GM21825 (cell line): Measurements from ENCODE around the gene CARD8.
A peak's percentile ranks its signal among the peaks of the same experiment; 100 is the strongest.

ENCODE experiments used
- ATAC-seq: cut with Tn5 transposase; IDR thresholded peaks from one replicate; pipeline ENCODE4 v1.9.1; 2021; ENCODE audit warnings: mild to moderate bottlenecking, moderate library complexity; ENCODE audit not compliant: unreplicated experiment

The CARD8 gene

DNA sequence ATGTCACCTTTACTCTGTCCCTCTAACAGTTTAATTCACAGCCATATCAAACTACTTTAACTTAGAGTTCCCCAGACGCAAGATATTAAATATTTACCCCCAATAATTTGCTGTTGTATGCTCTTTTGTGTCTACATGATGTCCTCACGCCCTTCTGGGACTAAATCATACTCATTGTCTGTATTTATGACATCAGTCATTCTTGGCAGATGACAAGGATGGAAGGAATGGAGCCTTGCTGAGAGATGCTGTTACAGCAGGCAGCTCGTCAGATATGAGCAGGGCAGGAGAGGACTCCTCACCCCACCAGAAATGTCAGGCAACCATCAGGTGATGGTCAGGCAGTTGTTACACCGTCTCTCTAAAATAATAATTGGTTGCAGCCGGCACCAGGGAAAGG, 41.8 kb downstream of the CARD8 start:
- ATAC-seq = no peak

DNA sequence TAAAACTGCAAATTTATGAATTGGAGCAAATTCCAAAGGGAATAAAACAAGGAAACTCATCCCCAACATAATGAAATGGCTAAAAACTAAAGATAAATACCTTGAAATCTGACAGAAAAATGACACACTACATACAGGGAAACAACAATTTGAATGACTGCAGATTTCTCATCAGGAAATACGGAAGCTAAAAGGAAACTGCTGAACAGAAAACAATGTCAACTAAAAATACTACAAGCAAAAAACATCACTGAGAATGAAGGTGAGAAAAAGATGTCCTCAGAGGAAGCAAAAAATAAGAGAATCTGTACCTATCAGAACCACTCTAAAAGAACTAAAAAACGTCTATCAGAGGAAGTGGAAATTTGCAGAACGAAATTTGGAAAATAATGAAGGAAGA, 45.7 kb downstream of the CARD8 start:
- ATAC-seq = no peak

DNA sequence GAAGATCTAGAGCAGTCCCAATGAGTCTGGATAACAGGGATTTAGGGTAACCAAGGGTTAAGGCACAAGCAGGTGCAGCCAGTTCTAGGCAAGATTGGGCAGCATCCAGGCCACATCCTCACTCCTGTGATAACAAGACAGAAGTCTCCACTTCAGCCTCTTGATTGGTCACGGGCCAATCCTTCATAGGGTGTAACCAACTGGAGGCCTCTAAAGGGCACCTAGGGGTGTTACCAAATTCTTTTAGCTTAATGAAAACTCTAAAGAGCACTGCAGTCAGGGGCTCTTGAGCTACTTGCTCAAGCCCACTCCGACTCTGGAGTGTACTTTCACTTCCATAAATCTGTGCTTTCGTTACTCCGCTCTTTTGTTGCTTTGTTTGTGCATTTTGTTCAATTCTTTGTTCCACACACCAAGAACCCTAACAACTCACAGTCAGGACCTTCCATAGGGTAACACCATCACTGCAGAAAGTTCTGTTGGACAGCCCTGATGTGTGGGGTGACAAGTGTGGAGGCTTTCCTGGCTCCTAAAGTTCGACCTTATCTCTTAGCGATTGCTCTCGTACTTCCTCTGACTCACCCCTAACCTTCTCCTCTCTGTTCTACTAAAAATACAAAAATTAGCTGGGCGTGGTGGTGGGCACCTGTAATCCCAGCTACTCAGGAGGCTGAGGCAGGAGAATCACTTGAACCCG, 49.2 kb downstream of the CARD8 start:
- ATAC-seq = no peak

DNA sequence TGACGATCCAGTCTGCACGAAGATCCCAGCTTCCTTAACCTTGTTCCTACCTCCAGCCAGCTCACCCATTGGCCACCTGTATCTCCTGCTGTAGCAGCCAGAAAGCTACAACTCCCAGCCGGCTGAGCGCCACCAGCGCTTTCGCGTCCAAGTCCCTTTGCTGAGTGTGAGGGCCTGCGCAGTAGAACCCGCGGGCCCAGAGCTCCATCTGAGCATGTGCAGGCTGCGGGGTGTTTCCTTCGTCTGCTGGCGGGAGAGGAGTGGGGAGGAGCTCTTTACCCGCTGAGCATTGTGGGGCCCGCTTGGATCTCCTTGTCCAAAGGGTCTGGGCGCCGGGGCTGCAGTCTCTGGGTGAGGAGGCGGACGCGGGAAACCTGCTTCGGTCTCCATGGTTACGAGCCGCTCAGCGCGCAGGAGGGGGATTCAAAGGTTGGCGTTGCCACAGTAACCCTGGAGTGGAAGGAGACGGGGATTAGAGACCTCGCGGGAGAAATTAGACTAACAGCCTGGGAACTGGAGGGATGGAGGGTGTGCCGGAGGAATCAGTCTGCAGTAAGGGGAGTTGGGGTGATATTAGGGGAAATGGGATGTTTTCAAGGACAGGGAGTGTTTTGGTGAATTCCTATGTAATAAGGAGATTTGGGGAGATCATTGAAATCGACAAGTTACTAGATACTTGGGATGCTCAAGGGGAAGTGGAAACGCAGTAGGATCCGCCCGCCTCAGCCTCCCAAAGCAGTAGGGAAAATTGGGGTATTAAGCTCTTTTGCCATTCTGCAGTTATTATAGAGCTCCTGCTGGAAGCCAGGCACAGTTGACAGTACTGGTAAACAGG, 51.7 kb downstream of the CARD8 start:
- peak; percentile 86 for ATAC-seq

DNA sequence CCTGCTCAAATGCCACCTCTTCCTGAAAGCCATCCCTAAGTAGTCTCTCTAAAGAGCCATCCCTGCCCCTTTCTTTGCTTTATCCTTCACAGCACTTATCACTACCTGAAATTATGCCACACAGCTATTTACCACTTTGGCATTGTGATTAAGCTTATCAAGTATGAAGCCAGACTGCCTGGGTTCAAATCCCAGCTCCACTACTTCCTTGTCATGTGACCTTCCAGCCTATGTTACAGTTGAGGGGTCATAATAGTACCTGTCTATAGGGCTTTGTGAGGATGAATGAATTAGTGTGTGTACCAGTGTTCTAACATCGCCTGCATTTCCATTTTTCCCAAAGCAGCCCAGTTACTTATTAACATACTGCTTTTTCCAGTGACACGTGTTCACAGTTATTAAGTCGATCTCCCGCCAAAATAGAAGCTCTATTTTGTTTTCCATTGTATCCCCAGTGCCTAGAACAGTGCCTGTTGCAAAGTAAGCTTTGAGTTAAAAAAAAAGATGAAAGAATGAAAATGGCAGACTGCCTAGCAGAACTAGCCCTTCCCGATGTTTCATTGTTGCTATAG, 52.4 kb downstream of the CARD8 start:
- ATAC-seq = no peak

DNA sequence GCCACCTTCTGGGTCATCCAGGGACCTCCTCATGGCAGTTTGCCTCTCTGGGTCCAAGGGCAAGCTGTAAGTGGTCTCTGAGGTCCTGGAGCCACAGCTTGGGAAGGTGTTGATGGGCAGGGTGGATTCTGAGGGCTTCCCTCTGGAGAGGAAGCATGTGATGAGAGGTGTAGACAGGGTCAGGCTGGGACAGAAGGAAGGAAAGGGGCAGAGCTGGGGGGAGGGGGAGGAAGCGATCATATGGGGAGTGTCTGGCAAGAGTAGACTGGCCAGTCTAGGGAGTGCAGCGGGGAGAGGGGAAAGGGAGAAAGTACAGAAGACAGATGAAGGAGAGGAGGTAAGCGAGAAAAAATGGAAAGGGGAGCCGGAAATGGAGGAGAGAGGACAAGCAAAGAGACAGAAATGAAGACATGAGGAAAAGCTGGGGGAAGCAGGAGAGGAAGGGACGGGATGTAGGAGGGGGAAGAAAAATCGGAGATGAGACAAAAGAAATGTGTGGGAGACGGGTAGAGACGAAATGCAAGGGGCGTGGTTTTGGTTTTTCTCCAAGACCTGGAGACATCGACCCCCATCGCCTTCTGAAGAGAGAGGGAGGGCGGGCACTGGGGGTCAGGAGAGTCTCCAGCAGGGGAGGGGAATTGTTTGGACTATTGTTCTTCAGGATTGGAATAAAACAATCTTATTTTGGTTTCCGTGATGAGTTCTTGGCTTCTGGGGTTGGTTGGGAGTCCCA, 58.6 kb downstream of the CARD8 start:
- ATAC-seq = no peak

DNA sequence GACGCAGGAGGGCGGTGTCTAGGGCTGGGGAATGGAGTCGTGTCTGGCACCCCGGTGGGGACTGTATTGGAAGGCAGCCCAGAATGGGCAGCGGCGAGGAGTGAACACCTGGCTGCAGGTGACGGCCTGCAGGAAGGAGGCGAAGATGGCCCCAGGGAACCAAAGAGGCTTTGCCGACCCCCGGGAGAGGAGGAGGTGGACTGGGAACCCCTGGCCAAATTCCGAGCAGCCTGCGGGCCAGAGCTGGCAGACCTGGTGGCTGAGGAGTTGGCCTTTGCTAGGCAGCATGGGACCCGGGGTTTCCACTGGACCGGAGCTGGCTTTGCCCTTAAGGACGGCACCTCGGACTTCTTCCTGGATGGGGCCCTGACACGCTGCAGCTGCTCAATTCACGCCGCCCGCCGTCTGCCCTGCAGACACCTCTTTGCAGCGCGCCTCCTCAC, 59.4 kb downstream of the CARD8 start:
- ATAC-seq = no peak

DNA sequence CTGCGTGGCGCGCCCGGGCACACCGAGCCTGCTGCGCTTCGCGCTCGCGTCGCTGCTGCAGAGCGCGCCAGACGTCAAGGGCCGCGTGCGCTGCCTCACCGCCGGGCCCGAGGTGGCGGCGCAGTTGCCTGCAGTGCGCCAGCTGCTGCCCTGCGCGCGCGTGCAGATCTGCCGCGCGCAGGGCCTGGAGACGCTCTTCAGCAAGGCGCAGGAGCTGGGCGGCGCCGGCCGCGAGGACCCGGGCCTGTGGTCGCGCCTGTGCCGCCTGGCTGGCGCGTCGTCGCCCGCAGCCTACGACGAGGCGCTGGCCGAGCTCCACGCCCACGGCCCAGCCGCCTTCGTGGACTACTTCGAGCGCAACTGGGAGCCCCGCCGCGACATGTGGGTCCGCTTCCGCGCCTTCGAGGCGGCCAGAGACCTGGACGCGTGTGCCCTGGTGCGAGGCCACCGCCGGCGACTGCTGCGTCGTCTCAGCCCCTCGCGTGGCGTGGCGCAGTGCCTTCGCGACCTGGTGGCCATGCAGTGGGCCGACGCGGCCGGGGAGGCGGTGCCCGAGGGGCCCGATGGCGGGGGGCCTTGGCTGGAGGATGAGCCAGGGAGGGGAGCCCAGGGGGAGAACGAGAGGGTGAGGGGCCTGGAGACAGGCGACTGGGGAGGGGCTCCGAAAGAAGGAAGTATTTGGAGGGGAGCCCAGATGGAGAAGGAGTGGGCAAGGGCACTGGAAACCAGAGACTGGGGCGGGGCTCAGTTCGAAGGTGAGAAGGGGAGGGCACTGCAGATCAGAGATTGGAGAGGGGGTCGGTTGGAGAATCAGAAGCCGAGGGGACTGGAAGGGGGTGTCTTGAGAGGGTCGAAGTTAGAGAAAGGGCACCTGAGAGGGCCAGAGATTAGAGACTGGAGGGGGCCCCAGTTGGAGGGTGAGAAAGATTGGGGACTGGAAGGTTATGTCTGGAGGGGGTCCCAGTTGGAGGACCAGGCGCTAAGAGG, 60.6 kb downstream of the CARD8 start:
- no peak for ATAC-seq

DNA sequence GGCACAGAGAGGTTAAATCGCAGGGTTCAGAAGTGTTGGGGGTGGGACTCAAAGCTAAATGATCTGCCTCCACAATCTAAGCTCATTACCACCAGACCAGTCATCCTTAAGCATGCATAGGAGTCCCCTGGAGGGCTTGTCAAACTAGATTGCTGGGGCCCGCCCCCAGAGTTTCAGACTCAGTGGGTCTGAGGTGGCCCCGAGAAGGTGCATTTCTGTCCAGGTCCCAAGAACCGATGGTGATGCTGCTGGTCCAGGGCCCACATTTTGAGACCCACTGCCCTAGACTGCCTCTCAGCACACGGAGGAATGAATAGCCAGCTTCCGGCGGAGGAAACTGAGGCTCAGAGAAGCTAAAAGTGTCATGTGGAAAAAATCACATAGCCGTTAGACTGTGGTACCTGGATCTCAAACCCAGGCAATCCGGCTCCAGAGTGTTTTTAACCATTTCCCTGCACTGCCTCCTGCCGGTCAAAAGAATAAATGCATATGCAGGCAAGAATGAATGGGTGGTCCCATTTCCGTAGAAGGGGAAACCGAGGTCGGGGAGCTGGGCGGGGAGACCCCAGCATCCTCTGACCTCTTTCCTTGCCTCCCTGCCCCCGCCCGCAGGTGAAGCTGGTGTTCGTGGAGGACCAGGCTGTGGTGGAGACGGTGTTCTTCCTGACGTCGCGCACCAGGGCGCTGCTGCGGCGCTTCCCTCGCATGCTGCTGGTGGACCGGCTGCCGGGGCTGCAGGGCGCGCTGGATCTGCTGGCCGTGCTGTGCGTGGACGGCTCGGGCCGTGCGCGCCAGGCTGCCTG, 61.5 kb downstream of the CARD8 start:
- ATAC-seq = no peak

DNA sequence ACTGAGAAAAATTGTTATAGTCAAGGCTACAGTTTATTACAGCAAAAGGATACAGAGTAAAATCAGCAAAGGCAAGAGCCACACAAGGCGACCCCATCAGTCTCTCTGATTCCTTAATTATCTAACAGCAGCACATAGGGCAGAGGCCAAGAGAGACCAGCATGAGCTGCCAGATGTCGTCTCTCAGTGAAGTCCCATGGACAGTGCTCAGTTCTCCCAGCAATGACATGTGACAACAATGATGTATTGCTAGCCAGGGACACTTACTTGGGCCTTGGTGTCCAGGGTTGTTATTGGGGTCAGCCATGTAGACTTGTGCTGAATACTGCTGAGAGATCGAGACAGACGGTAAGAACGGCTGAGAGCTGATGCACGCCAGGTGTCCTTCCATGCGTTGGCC, 63.0 kb downstream of the CARD8 start:
- ATAC-seq = no peak

DNA sequence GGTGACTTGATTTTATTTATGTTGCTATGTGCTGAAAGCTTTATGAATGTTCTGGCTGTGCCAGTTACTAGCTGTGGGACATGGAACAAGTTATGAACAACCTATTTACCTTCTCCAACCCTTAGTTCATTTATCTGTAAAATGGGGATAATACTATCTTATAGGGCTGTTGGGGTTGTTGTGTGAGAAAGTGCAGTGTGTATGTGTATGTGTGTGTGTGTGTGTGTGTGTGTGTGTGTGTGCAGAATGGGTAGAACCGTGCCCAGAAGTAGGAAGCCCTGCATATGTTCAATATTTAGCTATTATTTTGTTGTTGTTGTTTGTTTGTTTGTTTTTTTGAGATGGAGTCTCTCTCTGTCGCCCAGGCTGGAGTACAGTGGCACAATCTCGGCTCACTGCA, 64.8 kb downstream of the CARD8 start:
- no peak for ATAC-seq

DNA sequence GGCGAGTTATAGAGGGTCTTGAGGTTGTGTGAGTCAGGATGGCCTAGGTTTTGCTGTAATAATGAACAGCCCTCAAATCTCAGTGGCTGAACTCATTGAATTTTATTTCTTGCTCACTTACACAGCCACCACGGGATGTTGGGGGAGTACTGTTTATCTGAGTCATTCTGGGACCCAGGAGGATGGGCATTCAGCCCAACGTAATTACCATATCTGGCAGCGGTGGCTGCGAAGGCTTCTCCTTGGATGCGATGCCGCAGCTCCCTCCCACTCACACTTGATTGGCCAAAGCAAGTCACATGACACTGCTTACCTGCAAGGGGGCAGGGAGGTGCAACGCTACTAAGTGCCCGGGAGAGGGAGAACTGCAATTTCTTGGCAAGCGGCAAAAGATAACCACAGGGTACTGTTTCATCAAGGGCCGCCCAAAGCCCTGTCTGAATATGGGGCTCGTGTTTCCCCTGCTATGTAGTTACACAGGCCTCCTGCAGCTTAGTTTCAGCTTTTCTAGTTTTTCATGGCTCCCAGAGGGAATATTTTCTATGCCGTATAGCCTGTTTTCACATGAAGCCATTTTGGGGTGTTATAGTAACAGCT, 65.3 kb downstream of the CARD8 start:
- no peak for ATAC-seq

DNA sequence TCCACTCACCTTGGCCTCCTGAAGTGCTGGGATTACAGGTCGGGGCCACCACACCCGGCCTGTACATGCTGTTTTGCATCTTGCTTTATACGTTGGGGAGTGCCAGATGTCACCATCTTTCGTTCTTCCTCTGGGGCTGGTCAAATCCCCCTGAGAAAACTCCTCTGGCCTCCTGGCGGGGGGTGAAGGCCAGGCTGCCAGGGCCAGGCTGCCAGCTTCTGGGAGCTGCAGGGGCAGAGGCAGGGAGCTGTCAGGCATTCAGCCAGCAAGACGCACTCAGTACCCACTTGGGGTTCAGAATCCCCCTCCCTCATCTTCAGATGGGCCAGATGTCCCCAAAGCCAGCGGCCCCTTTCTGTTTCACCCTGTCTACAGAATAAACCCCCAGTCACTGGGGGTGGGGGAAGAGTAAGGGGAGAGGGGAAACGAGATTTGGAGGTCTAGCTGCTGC, 69.1 kb downstream of the CARD8 start:
- ATAC-seq = peak; percentile 57

DNA sequence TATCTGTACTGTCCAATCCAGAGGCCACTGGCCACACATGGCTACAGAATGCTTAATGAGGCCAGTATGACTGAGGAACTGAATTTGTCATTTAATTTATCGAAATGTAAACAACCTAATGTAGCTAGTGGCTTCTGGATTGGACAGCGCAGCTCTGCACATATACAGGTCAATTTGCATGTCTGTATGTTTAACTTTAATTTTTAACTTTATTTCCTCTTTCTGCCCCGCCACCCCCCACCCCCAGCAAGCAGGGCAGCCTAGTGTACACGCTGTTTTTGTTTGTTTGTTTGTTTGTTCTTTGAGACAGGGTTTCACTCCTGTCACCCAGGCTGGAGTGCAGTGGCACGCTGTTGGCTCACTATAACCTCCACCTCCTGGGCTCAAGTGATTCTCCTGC, 69.7 kb downstream of the CARD8 start:
- ATAC-seq = no peak

DNA sequence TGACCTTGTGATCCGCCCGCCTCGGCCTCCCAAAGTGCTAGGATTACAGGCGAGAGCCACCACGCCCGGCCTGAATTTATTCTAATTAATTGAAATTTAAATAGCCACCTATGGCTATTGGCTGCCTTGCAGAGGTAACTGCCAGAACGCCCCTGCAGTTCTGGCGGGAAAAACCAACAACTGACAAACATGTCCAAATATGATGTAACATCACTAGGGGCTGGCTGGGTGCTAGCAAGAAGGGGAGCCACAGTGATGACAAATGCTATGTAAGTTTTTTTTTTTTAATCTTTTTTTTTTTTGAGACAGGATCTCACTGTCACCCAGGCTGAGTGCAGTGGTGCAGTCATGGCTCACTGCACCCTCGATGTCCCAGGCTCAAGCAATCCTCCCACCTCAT, 72.4 kb downstream of the CARD8 start:
- no peak for ATAC-seq

DNA sequence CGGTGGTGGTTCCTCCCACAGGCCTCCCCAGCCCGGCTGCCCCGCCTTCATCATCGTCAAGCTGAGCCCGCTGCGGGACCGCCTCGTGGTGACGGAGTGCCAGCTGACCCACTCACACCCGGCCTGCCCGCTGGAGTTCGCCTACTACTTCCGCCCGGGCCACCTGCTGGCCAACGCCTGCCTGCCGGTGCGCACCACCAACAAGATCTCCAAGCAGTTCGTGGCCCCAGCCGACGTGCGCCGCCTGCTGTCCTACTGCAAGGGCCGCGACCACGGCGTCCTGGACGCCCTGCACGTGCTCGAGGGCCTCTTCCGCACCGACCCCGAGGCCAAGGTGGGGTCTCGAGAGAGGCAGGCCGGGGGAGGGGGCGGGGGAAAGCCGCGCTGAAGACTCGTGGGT, 73.3 kb downstream of the CARD8 start:
- ATAC-seq = no peak

DNA sequence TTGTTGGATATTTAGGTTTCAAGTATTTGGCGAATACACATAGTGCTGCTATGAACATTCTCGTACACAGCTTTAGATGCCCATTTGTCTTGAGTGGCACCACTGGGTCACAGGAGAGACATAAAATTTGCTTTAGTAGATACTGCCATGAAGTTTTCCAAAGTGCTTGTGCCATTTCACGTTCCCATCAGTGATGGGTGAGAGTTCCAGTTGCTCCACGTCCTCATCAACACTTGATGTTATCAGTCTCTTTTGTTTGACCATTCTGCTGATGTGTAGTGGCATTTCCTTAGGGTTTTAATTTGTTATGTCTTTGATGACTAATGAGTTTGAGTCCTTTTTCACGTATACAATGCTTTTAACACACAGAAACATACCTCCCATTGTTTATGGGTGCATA, 74.2 kb downstream of the CARD8 start:
- no peak for ATAC-seq

DNA sequence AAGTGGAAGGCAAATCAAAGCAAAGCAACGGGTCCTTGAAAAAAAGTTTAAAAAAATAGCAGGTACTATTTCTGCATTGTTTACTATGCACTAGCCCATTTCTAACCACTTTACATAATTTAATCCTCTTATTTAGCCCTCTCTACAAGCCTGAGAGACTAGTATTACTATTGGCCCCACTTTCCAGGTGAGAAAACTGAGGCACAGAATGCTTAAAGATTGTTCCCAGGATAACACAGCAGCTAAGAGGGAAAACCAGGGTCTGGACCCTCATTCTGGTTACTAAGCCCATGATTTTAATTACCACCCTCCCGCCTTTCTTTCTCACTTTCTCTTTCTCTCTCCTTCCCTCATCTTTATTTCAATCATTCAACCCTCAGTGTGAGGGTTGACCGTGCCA, 79.5 kb downstream of the CARD8 start:
- ATAC-seq = no peak

DNA sequence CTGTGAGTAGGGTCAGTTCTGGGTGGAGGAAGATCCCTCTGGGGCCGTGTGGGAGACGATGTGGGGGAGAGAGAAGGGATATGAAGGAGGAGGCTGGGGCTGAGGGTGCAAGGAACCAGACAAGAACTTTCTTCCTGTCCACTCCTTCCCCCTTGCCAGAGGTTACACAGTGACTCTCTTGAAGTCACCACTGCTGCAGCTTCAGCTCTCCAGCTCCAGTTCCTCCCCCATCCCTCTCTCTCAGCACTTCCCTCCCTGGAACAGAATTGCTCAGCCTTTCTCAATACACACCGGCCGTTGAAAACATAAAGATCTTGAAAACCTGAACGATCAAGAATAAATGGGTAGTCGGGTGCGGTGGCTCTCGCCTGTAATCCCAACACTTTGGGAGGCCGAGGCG, 80.1 kb downstream of the CARD8 start:
- ATAC-seq = no peak
